Measurements from ENCODE around the gene PANX1.

The PANX1 gene, protein sequence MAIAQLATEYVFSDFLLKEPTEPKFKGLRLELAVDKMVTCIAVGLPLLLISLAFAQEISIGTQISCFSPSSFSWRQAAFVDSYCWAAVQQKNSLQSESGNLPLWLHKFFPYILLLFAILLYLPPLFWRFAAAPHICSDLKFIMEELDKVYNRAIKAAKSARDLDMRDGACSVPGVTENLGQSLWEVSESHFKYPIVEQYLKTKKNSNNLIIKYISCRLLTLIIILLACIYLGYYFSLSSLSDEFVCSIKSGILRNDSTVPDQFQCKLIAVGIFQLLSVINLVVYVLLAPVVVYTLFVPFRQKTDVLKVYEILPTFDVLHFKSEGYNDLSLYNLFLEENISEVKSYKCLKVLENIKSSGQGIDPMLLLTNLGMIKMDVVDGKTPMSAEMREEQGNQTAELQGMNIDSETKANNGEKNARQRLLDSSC

DNA sequence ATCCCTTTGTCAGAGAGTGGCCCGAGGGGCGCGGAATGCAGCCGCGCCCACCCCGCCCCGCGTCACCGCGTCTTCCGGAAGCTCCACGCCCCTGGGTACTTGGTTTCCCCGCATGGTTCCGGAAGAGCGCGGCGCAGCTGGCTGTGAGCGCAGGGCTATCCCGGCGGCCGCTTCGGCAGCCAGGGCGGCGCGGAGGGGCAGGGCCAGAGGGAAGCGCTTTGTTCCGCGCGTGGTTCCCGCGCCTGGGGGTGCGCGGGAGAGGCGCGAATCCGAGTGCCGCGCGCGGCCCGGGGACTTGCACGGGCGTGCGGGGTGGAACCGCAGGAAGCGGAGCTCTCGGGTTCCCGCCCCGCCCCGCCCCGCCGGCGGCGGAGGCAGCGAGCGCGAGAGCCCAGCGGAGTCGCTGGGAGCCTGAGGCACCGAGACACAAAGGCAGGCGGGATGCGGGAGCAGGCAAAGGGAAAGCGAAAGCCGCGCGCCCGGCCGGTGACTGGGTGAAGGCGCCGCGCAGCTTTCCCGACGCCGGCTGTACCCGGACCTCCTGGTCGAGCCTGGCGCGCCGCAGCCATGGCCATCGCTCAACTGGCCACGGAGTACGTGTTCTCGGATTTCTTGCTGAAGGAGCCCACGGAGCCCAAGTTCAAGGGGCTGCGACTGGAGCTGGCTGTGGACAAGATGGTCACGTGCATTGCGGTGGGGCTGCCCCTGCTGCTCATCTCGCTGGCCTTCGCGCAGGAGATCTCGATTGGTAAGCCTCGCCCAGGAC lies at the start of gene PANX1:
Gene PANX1, plus strand, starts transcription at position 96 of the 766 bp plus-strand sequence. Its CDS starts 472 bp downstream, at position 568.
- H3K9me3 ChIP-seq (ENCODE audit: insufficient read depth, low read length): peaks cover 8% of the 10 kb centered on the region; the same call in 1 of the 2 replicates
- no peaks in the 10 kb centered on the region for H3K4me1 ChIP-seq (ENCODE audit: insufficient read depth, insufficient read length)
- H3K36me3 ChIP-seq (ENCODE audit: insufficient read depth, insufficient read length, low read length): no peaks in the 10 kb centered on the region
- H3K27me3 ChIP-seq (ENCODE audit: insufficient read depth, insufficient read length): no peaks in the 10 kb centered on the region
- peak within 1 kb of the TSS; percentile 92 for H3K9ac ChIP-seq (ENCODE audit: insufficient read length, low read depth)
- DNase-seq (ENCODE audit: low read depth, low spot score): no peak
- H3K4me3 ChIP-seq (ENCODE audit: insufficient read length, low read depth): peak within 1 kb of the TSS; percentile 86
- TF ChIP-seq YY1 (IDR thresholded peaks at IDR 0.05; ENCODE audit: insufficient read depth, insufficient read length): no peak
- no peak for TF ChIP-seq ZNF274 (IDR thresholded peaks at IDR 0.05; ENCODE audit: low read depth, low read length)
- TF ChIP-seq SUZ12 (IDR thresholded peaks at IDR 0.05; ENCODE audit: extremely low read depth, insufficient read depth, insufficient read length): no peak

DNA sequence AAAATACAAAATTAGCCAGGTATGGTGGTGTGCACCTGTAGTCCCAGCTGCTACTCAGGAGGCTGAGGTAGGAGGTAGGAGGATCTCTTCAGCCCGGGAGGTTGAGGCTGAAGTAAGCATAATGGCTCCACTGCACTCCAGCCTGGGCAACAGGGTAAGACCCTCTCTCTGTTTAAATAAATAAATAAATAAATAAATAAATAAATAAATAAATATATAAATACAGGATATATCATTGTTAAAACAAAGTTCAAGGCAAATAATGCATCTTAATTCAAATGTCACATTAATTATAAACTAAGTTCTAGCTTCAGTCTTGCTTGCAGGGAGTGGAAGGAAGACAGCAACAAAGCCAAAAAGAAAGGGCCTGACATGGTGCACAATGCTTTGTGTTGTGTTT lies 44.5 kb upstream of the PANX1 start:
- H3K9me3 ChIP-seq (ENCODE audit: insufficient read depth, low read length): no peaks in the 10 kb centered on the region

DNA sequence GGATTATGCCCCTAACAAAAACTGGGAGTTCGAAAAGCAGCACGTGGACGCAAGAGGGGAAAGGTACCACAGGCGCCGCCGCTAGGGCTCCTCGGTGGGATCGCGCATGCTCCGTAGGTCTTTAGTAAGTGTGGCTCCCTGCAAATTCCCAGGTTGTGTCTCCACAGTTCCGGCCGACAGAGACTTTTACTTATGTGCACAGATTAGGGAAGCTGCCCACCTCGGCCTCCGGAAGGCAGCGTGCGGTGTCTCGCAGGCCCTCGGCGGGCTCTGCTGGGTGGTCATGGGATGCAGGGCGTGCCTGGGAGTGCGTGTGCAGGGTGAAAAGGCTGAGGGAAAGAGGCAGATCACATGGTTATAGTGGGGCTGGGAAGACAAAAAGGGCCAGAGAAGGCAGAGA lies 39.7 kb upstream of the PANX1 start:
- TF ChIP-seq SUZ12 (IDR thresholded peaks at IDR 0.05; ENCODE audit: extremely low read depth, insufficient read depth, insufficient read length): no peak
- TF ChIP-seq ZNF274 (IDR thresholded peaks at IDR 0.05; ENCODE audit: low read depth, low read length): no peak
- no peak for TF ChIP-seq YY1 (IDR thresholded peaks at IDR 0.05; ENCODE audit: insufficient read depth, insufficient read length)
- Histone ChIP-seq H3K9ac (ENCODE audit: insufficient read length, low read depth) (no peak overlapping the region), H3K9me3 (ENCODE audit: insufficient read depth, low read length) (no peaks in the 10 kb centered on the region), H3K27me3 (ENCODE audit: insufficient read depth, insufficient read length) (no peaks in the 10 kb centered on the region), H3K4me1 (ENCODE audit: insufficient read depth, insufficient read length) (no peaks in the 10 kb centered on the region), H3K36me3 (ENCODE audit: insufficient read depth, insufficient read length, low read length) (no peaks in the 10 kb centered on the region), H3K4me3 (ENCODE audit: insufficient read length, low read depth) (no peak overlapping the region)
- DNase-seq (ENCODE audit: low read depth, low spot score): no peak

More for the DNA sequence above, 44.5 kb upstream of the PANX1 start:
- no peak for TF ChIP-seq ZNF274 (IDR thresholded peaks at IDR 0.05; ENCODE audit: low read depth, low read length)
- no peak for TF ChIP-seq SUZ12 (IDR thresholded peaks at IDR 0.05; ENCODE audit: extremely low read depth, insufficient read depth, insufficient read length)
- no peak for TF ChIP-seq YY1 (IDR thresholded peaks at IDR 0.05; ENCODE audit: insufficient read depth, insufficient read length)
- H3K36me3 ChIP-seq (ENCODE audit: insufficient read depth, insufficient read length, low read length): no peaks in the 10 kb centered on the region
- H3K4me1 ChIP-seq (ENCODE audit: insufficient read depth, insufficient read length): no peaks in the 10 kb centered on the region
- H3K4me3 ChIP-seq (ENCODE audit: insufficient read length, low read depth): no peak overlapping the region
- no peak overlapping the region for H3K9ac ChIP-seq (ENCODE audit: insufficient read length, low read depth)
- DNase-seq (ENCODE audit: low read depth, low spot score): no peak
- no peaks in the 10 kb centered on the region for H3K27me3 ChIP-seq (ENCODE audit: insufficient read depth, insufficient read length)

DNA sequence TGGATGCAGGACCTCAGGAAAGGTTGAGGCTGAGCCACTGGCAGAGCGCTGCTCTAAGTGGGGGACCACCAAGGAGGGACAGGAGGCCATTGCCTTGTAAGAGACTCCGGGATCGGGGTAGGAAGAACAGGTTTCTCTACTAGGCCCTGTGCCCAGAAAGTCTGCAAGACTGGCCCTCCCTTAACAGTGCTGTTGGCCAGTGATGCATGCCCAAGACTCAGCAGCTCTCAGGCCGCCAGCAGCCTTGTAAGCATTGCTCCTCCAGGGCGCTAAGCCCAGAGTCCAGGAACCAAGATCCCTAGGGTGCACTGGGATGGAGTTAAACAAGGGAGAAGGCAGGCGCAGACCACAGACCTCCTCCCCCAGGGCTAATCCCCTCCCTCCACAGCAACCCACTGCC lies 39.3 kb upstream of the PANX1 start:
- H3K4me3 ChIP-seq (ENCODE audit: insufficient read length, low read depth): no peak overlapping the region
- no peaks in the 10 kb centered on the region for H3K27me3 ChIP-seq (ENCODE audit: insufficient read depth, insufficient read length)
- no peaks in the 10 kb centered on the region for H3K36me3 ChIP-seq (ENCODE audit: insufficient read depth, insufficient read length, low read length)
- H3K4me1 ChIP-seq (ENCODE audit: insufficient read depth, insufficient read length): no peaks in the 10 kb centered on the region
- no peaks in the 10 kb centered on the region for H3K9me3 ChIP-seq (ENCODE audit: insufficient read depth, low read length)
- H3K9ac ChIP-seq (ENCODE audit: insufficient read length, low read depth): no peak overlapping the region
- TF ChIP-seq YY1 (IDR thresholded peaks at IDR 0.05; ENCODE audit: insufficient read depth, insufficient read length): no peak
- no peak for TF ChIP-seq SUZ12 (IDR thresholded peaks at IDR 0.05; ENCODE audit: extremely low read depth, insufficient read depth, insufficient read length)
- TF ChIP-seq ZNF274 (IDR thresholded peaks at IDR 0.05; ENCODE audit: low read depth, low read length): no peak
- DNase-seq (ENCODE audit: low read depth, low spot score): no peak

DNA sequence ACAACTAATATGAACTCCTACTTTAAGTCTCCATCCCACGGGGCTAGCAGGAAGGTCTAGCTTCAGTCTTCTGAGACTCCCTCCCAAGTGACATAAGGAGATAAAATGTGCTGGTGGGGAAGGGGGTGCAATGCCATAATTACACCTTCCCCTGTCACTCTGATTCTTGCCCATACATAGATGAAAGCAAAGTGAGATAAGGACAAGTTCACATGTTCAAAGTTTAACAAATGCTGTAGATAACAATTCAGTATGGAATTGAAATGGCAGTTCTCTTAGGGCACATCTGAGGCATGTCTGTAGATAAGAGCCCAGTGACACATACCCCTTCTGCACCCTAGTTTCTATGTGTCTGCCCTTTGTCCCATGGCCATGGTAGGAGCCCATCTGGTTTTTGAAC lies 38.2 kb upstream of the PANX1 start:
- H3K27me3 ChIP-seq (ENCODE audit: insufficient read depth, insufficient read length): no peaks in the 10 kb centered on the region
- H3K4me3 ChIP-seq (ENCODE audit: insufficient read length, low read depth): no peak overlapping the region
- no peak for TF ChIP-seq YY1 (IDR thresholded peaks at IDR 0.05; ENCODE audit: insufficient read depth, insufficient read length)
- TF ChIP-seq ZNF274 (IDR thresholded peaks at IDR 0.05; ENCODE audit: low read depth, low read length): no peak
- TF ChIP-seq SUZ12 (IDR thresholded peaks at IDR 0.05; ENCODE audit: extremely low read depth, insufficient read depth, insufficient read length): no peak
- H3K9me3 ChIP-seq (ENCODE audit: insufficient read depth, low read length): no peaks in the 10 kb centered on the region
- H3K9ac ChIP-seq (ENCODE audit: insufficient read length, low read depth): no peak overlapping the region
- H3K4me1 ChIP-seq (ENCODE audit: insufficient read depth, insufficient read length): no peaks in the 10 kb centered on the region
- H3K36me3 ChIP-seq (ENCODE audit: insufficient read depth, insufficient read length, low read length): no peaks in the 10 kb centered on the region
- no peak for DNase-seq (ENCODE audit: low read depth, low spot score)

DNA sequence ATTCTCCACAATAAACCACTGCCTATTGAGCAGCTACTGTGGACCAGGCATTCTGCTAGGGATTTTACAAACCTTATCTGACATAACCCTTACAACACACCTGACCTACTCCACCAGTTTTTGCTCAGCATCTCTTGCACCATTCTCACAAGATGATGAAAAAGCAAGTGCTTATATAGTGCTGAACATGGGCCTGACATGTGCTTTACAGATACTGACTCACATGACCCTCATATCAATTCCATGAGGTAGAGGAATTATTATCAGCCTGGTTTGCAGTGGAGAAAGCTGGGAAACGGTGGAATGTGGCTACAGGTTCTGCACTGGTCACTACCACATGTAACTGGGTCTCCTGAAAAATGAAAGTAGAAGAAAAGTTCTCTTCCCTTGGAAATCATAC lies 37.5 kb upstream of the PANX1 start:
- H3K9ac ChIP-seq (ENCODE audit: insufficient read length, low read depth): no peak overlapping the region
- H3K27me3 ChIP-seq (ENCODE audit: insufficient read depth, insufficient read length): no peaks in the 10 kb centered on the region
- no peak for DNase-seq (ENCODE audit: low read depth, low spot score)
- H3K36me3 ChIP-seq (ENCODE audit: insufficient read depth, insufficient read length, low read length): no peaks in the 10 kb centered on the region
- H3K4me1 ChIP-seq (ENCODE audit: insufficient read depth, insufficient read length): no peaks in the 10 kb centered on the region
- no peaks in the 10 kb centered on the region for H3K9me3 ChIP-seq (ENCODE audit: insufficient read depth, low read length)
- TF ChIP-seq YY1 (IDR thresholded peaks at IDR 0.05; ENCODE audit: insufficient read depth, insufficient read length) (no peak), SUZ12 (IDR thresholded peaks at IDR 0.05; ENCODE audit: extremely low read depth, insufficient read depth, insufficient read length) (no peak), ZNF274 (IDR thresholded peaks at IDR 0.05; ENCODE audit: low read depth, low read length) (no peak)
- H3K4me3 ChIP-seq (ENCODE audit: insufficient read length, low read depth): no peak overlapping the region

DNA sequence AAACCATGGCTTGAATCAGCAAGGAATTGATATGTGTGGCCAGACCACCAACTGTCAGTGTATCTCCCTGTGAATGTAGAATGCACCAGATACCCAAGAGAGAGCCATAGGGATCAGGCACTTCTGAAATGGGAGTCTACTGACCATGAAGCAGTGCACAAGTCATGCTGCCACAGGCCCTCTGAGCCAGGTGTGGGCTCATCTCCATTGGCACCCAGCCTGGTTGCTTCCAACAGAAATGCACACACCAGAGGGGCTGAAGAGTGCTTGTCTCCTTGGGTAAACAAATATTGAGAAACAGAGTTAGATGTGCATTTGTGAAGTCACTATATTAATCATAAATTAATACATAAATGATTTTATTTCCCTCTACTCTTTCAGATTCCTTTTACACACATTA lies 28.4 kb upstream of the PANX1 start:
- TF ChIP-seq SUZ12 (IDR thresholded peaks at IDR 0.05; ENCODE audit: extremely low read depth, insufficient read depth, insufficient read length): no peak
- no peak for TF ChIP-seq YY1 (IDR thresholded peaks at IDR 0.05; ENCODE audit: insufficient read depth, insufficient read length)
- no peak for TF ChIP-seq ZNF274 (IDR thresholded peaks at IDR 0.05; ENCODE audit: low read depth, low read length)
- H3K4me3 ChIP-seq (ENCODE audit: insufficient read length, low read depth): no peak overlapping the region
- DNase-seq (ENCODE audit: low read depth, low spot score): no peak
- no peaks in the 10 kb centered on the region for H3K36me3 ChIP-seq (ENCODE audit: insufficient read depth, insufficient read length, low read length)
- H3K4me1 ChIP-seq (ENCODE audit: insufficient read depth, insufficient read length): no peaks in the 10 kb centered on the region
- no peak overlapping the region for H3K9ac ChIP-seq (ENCODE audit: insufficient read length, low read depth)
- no peaks in the 10 kb centered on the region for H3K27me3 ChIP-seq (ENCODE audit: insufficient read depth, insufficient read length)
- H3K9me3 ChIP-seq (ENCODE audit: insufficient read depth, low read length): peaks cover 9% of the 10 kb centered on the region
